Right renal cortex interstitium (tissue), 3 donors: ENCODE data around the gene LRIT1. TPM values are rescaled to one million over a fixed set of nuclear protein-coding genes. Genes with fewer than 3 reads are reported as not detected.

Experiments used
- DNase-seq, 3 donors: peaks; one replicate each; pipeline ENCODE4 v3.0.0-alpha.2; 2013; ENCODE audit warnings: low read depth in 3 of 3, low spot score in 2 of 3
- polyA plus RNA-seq, 3 donors: library from polyadenylated mRNA; unstranded; fragments of 120-200 nt; gene quantifications; one replicate each; pipeline ENCODE4 v1.2.1, GENCODE V29; 2013; ENCODE audit not compliant: insufficient read length in 3 of 3

Gene LRIT1
- polyA plus RNA-seq, 3 donors = not detected

- DNase-seq = no peak
Observed at GRCh38 chr10:84194424-84195043, 46.8 kb downstream of the LRIT1 start, which contains the start of gene CDHR1. Gene CDHR1 (plus strand): TSS chr10:84194537. CDS start chr10:84194761, 224 bp downstream.

GRCh38 chr10:84193846-84194423 lies 47.4 kb downstream of the LRIT1 start:
- no peak for DNase-seq

GRCh38 chr10:84193327-84193726 lies 48.0 kb downstream of the LRIT1 start:
- no peak for DNase-seq

GRCh38 chr10:84191106-84191505 lies 50.2 kb downstream of the LRIT1 start:
- no peak for DNase-seq

GRCh38 chr10:84190621-84191020 lies 50.7 kb downstream of the LRIT1 start:
- no peak for DNase-seq

GRCh38 chr10:84188815-84189214 lies 52.5 kb downstream of the LRIT1 start:
- DNase-seq = no peak

- no peak for DNase-seq
Observed at GRCh38 chr10:84185526-84186175, 55.7 kb downstream of the LRIT1 start.

GRCh38 chr10:84184517-84184916 lies 56.8 kb downstream of the LRIT1 start:
- no peak for DNase-seq

- DNase-seq = no peak
Observed at GRCh38 chr10:84181631-84182030, 59.7 kb downstream of the LRIT1 start.

Other genes starting within 250 kb of the LRIT1 start
- gene GHITM, start 102.0 kb downstream of the LRIT1 start, polyA plus RNA-seq = 100 to 1,000 TPM; 186 to 196 (median 195) TPM
- under 1 TPM in 2 of 3 donors, not detected in 1; 0.36 to 0.76 TPM for gene GPR15LG, start 67.7 kb downstream of the LRIT1 start, polyA plus RNA-seq
- gene CDHR1, start 47.0 kb downstream of the LRIT1 start, polyA plus RNA-seq = under 1 TPM; 0.53 to 0.72 (median 0.54) TPM
- not detected for gene LRIT2, start 16.0 kb downstream of the LRIT1 start, polyA plus RNA-seq
- gene RGR, start 3.5 kb upstream of the LRIT1 start, polyA plus RNA-seq = not detected
- gene CCSER2, start 87.0 kb upstream of the LRIT1 start, polyA plus RNA-seq = 10 to 100 TPM; 30.9 to 34.3 (median 31.6) TPM